SW480 (cell line): ENCODE measurements around the gene TMEM50A.
"Not testable (repeated sequence)": the region's sequence is repeated elsewhere in the genome, so short reads cannot be mapped to it uniquely, and the experiment has no call there.

Experiments used
- DNase-seq: peaks from one replicate; pipeline ENCODE4 v3.0.0-alpha.2; 2016; ENCODE audit warnings: low spot score

Gene TMEM50A

DNA sequence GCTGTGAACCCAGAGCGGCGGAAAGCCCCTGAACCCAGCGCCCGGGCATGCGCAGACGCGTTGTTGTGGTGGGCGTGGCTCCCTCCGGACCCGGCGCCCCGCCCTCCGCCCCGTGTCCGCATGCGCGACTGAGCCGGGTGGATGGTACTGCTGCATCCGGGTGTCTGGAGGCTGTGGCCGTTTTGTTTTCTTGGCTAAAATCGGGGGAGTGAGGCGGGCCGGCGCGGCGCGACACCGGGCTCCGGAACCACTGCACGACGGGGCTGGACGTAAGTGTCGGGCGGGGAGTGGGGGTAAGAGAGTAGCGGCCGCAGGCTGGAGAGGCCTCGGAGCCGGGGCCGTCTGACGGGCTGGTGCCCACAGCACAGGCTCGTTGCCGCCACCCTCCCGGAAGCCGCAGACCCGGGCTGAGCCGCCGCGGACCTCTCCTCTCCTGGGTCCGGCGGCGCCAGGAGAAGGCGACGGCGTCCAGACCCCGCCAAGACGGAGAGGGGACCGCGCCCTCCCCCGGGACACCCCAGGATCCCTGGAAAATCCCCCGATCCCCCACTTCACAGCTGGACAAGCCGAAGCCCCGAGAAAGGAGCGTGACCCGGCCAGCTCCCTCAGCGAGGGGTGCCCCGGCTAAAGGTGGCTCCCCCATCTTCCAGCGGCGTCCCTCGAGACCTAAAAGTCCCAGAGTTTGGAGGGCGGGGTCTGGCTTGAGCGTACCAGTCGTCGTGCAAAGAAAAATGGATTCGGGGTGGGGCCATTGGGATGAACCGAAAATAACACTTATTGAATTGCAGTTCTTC lies at the start of gene TMEM50A:
TSS of gene TMEM50A (plus strand) at position 147 of the 794 bp plus-strand sequence. CDS start 2,153 bp downstream, outside the sequence.
- DNase-seq: peak; percentile 90

GRCh38 chr1:25288573-25289101 lies 49.5 kb upstream of the TMEM50A start:
- DNase-seq: not testable (repeated sequence)

- DNase-seq: not testable (repeated sequence)
Measured at GRCh38 chr1:25290043-25290442, 48.1 kb upstream of the TMEM50A start.

GRCh38 chr1:25293426-25293825 lies 44.7 kb upstream of the TMEM50A start:
- not testable (repeated sequence) for DNase-seq

DNA sequence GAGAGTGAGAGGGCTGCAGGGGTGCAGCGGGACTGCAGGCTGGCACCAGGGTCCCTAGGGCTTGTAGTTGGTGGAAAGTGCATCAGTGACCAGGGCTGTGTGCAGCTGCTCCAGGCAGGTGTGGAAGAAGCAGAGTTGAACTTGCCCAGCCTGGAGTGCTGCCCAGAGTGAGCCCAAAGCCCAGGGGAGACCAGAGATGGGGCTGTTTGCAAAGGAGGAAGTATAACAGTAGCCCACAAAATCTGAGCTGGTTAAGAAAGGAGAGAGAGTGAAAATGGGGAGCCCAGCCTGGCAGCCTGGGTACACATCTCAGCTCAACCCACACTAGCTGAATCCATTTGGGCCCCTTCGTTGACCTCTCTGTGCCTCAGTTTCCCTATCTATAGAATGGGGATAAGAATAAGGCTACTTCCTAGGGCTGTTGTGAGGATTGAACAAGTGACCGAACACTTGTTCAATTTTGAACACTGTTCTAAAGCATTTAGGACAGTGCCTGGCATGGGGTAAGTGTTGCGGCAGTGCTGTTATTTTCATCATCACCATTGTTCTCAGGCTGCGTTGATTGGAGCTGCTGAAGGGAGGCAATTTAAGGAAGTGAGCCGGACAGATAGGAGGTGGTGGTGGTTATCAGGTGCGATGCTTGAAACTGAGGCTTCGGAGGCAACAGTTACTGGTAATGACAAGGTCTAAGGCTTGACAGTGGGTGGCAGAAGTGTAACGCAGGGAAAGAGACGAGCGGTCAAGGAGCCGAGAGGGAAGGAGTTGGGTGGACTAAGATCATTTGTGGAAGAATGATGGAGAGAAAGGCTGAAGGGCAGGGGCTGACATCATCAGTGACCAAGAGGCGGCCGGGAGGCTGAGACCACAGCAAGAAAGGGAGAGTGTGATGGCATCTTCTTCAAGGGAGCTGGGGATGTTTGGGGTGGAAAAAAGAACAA lies 43.0 kb upstream of the TMEM50A start:
- not testable (repeated sequence) for DNase-seq

- DNase-seq: not testable (repeated sequence)
Measured at GRCh38 chr1:25296501-25296900, 41.6 kb upstream of the TMEM50A start.

GRCh38 chr1:25300729-25301128 lies 37.4 kb upstream of the TMEM50A start:
- not testable (repeated sequence) for DNase-seq

DNA sequence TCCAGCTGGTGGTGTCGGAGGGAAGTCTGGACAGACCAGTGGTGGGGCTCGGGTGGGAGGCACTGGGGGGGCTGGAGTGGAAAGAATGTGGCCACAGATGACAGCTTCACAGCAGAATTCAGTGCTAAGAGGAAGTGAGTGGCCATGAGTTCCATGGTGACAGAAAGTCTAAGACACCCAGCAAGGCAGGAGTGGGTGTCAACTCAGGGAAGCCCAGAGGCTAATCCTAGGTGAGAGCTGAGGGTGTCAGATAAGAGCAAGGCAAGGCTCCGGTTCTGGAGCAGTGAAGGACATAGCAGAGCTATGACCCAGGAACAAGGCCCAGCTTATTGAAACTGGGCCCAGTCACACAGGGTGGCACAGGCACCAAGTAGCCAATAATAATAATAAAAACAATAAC lies 35.8 kb upstream of the TMEM50A start:
- not testable (repeated sequence) for DNase-seq

DNA sequence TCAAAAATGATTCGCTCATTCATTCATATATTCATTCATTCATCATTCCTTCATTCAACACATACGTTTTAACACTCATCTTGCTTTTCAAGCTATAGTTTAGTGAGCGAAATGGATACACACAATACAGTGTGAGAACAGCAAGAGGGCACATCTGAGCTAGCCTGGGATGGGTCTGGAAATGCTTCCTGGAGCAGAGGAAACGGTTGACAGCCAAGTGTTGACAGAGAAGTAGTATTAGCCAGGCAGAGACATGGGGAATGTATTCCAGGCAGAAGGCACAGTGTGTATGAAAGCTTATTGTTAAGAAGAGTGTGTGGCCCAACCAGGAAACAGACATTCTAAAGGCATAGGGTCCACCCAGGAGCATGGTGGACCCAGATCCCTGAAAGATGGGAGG lies 33.2 kb upstream of the TMEM50A start:
- not testable (repeated sequence) for DNase-seq

DNA sequence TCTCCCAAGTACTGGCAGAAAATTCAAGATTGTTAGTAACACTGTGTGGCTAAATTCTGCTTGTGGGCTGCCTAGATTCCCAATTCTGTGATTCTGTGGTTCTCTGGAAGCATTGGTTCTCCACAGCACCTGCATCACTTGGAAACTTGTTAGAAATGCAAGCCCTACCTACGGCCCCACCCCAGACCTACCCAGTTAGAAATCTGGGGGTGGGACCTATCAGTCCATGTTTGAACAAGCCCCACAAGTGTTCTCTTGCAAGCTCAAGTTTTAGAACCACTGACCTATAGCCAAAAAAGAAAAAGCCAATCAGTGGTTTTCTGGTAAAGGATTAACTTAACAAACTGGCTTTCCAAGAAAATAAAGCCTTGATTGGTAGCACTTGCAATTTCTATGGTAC lies 30.0 kb upstream of the TMEM50A start:
- not testable (repeated sequence) for DNase-seq

GRCh38 chr1:25309085-25309484 lies 29.0 kb upstream of the TMEM50A start:
- DNase-seq: not testable (repeated sequence)

DNA sequence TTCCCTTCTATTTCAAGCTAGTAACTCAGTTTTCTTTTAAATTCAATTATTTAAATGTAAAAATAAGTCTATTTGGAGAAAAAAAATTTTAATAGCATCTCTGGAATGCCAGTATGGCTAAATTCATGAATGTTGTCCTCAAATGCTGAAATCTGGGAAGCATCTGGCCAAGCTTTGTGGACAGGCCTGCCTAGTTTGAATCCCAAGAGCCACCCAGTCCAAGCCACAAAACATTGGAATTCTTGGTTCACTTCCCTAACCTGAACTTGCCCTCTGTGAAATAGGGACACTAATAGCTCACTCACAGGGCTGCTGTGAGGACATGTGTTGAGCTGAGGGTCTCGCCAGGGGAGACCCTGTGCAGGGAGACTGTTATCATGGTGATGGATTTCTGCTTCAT lies 28.6 kb upstream of the TMEM50A start:
- DNase-seq: not testable (repeated sequence)

- not testable (repeated sequence) for DNase-seq
Measured at GRCh38 chr1:25312806-25313470, 25.2 kb upstream of the TMEM50A start.

- DNase-seq: not testable (repeated sequence)
Measured at GRCh38 chr1:25320314-25320938, 17.7 kb upstream of the TMEM50A start.

- DNase-seq: not testable (repeated sequence)
Measured at GRCh38 chr1:25322127-25322526, 16.0 kb upstream of the TMEM50A start.

DNA sequence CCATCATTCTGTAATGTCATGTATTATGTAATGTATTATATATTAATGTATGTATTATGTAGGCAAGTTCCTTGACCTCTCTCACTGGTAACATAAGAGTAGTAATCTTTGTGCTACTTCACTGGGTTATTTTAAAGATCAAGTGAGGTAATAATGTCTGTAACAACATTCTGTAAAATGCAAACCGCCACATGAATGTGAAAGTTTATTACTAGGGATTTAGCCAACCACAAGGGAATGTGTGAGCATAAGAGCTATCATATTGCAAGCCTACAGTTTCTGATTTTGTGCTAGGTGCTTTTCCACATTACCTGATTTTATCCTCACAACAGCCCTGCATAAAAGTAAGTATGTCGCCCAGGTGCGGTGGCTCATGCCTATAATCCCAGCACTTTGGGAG lies 13.7 kb upstream of the TMEM50A start:
- DNase-seq: not testable (repeated sequence)

DNA sequence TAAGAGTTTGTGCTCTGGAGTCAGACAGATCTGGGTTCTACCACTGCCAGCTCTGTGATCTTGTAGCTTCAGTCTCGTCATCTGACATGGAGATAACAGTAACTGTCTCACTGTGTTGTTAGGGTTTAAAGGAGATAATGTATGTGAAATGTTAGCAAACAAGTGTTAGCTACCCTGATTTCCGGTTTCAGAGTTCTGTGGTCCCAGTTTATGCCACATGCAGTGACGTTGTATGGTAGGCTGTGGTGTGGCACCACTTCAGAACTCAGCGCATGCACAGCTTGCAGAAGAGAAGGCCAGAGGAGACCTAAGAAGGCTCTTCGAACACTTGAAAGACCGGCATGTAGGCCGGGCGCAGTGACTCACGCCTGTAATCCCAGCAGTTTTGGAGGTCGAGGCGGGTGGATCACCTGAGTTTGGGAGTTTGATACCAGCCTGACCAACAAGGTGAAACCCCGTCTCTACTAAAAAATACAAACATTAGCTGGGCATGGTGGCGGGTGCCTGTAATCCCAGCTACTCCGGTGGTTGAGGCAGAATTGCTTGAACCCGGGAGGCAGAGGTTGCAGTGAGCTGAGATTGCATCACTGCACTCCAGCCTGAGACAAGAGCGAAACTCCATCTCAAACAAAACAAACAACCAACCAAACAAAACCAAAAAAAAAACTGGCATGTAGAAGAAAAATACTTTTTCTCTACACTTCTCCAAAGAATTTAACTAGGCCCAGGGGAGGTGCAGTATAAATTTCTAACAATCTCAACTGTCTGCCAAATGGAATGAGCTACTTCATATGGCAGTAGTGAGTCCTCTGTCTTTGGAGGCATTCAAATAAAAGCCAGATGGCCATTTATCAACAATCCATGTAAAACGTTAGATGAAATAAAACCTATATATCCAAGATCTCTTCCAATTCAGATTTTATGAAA lies 10.0 kb upstream of the TMEM50A start:
- not testable (repeated sequence) for DNase-seq

DNA sequence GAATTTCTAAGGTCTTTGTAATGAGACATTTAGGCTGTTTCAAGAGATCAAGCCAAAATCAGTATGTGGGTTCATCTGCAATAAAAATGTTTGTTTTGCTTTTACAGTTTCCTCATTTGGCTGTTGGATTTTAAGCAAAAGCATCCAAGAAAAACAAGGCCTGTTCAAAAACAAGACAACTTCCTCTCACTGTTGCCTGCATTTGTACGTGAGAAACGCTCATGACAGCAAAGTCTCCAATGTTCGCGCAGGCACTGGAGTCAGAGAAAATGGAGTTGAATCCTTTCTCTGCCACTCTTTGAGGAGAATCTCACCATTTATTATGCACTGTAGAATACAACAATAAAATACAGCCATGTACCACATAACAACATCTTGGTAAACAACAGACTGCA lies 9.3 kb upstream of the TMEM50A start:
- not testable (repeated sequence) for DNase-seq

DNA sequence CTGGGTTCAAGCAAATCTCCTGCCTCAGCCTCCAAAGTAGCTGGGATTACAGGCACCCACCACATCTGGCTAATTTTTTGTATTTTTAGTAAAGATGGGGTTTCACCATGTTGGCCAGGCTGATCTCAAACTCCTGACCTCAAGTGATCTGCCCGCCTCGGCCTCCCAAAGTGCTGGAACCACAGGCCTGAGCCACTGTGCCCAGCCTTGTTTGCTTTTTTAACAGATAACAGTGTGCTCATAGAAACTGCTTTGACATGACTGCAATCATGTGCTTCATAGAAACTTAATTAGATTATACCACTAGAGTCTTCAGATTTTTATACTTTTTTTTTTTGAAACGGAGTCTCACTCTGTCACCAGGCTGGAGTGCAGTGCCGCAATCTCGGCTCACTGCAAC lies 8.8 kb upstream of the TMEM50A start:
- not testable (repeated sequence) for DNase-seq

DNA sequence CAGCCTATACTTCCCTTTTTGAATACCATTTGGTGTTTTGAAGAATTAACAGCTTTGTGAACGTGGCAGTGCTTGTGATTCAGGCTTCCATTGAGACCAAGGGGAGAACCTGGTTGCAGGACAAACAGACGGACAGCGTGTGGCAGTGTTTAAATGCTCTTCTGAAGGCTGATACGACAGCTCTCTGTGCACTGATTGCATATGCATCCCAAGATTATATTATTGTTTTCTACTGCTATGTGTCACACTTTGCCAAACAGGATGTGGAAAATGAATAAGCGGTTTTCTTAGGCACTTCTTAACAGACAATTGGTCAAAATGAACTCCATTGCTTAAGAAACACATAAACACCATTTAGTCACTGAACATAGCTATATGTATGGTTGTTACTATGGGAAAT lies 8.2 kb upstream of the TMEM50A start:
- DNase-seq: not testable (repeated sequence)
